ENCODE results near the gene DLX2. TPM values are rescaled to one million over a fixed set of nuclear protein-coding genes. Genes with fewer than 3 reads are reported as not detected.

DLX2 gene
- total and polyA plus RNA-seq, 2 donors (not counting 3 experiments of a cell fraction or from before 2014, with no cell fraction given) = not detected

- DNase-seq (ENCODE audit: low read depth, low spot score) (peak; percentile 37), FAIRE-seq (no peak)
- Histone ChIP-seq H4K20me1 (replicated peaks; ENCODE audit: control insufficient read depth, extremely low read depth, insufficient read depth, low read length) (no peaks in the 10 kb centered on the region), H3K4me1 (ENCODE audit: control insufficient read depth, extremely low read depth, insufficient read depth, low read length) (peaks cover 31% of the 10 kb centered on the region), H3K36me3 (ENCODE audit: control insufficient read depth in 2 of 2, extremely low read depth in 1 of 2, insufficient read depth in 2 of 2, low read length in 2 of 2) (no peaks in the 10 kb centered on the region), H3K79me2 (ENCODE audit: control insufficient read depth, insufficient read depth, low read length) (no peaks in the 10 kb centered on the region), H3K27me3 (ENCODE audit: control insufficient read depth in 2 of 2, insufficient read depth in 2 of 2, low read length in 2 of 2) (peaks cover 54 to 86% of the 10 kb centered on the region in 2 experiments), H3K4me2 (ENCODE audit: insufficient read depth, low read length) (peak overlapping the region; percentile 67), H3K9ac (replicated peaks; ENCODE audit: extremely low read depth, insufficient read depth, low read length) (no peak overlapping the region), H3K9me3 (replicated peaks; ENCODE audit: control insufficient read depth, insufficient read depth, low read length) (no peaks in the 10 kb centered on the region), H2AFZ (ENCODE audit: low read depth, low read length) (peak overlapping the region; percentile 31), H3K9me1 (replicated peaks; ENCODE audit: control insufficient read depth, extremely low read depth, insufficient read depth, low read length) (no peaks in the 10 kb centered on the region), H3K4me3 (replicated peaks in 1 of 3; ENCODE audit: insufficient read depth in 1 of 3, low read depth in 1 of 3, low read length in 3 of 3) (peak overlapping the region in 2 of 3 experiments; percentile 22 to 37), H3K27ac (ENCODE audit: insufficient read depth, low read depth, low read length) (no peak overlapping the region)
- CTCF ChIA-PET = interaction anchor here (1.0 to 1.7 kb wide), 4 partner anchors 10 to 154 kb away, joined by 3 to 12 read pairs (median 4); partner anchors contain the start of gene DLX1
- TF ChIP-seq EZH2 (IDR thresholded peaks at IDR 0.05; ENCODE audit: borderline replicate concordance, low read depth, low read length, severe bottlenecking) (peak; percentile 94), MYC (IDR thresholded peaks at IDR 0.05; ENCODE audit: low read depth, low read length) (no peak)
- dilution Hi-C loops (cut with MboI; ENCODE audit: extremely low pct_ligation_motif_present, low sequenced_read_pairs) = no loop called here
- intact Hi-C loops (cut with micrococcal nuclease) = no loop called here
- no TSS peak for BruUV-seq (replicated peaks)
- POLR2A ChIA-PET = no interaction called here
Measured at GRCh38 chr2:172095146-172095904, 7.4 kb downstream of the DLX2 start.

GRCh38 chr2:172094294-172095145 lies 8.2 kb downstream of the DLX2 start:
- no TSS peak for BruUV-seq (replicated peaks)

More at GRCh38 chr2:172094294-172095145, 8.2 kb downstream of the DLX2 start:
- Histone ChIP-seq H3K79me2 (ENCODE audit: control insufficient read depth, insufficient read depth, low read length) (no peaks in the 10 kb centered on the region), H3K4me1 (ENCODE audit: control insufficient read depth, extremely low read depth, insufficient read depth, low read length) (peaks cover 30% of the 10 kb centered on the region), H4K20me1 (replicated peaks; ENCODE audit: control insufficient read depth, extremely low read depth, insufficient read depth, low read length) (no peaks in the 10 kb centered on the region), H3K27me3 (ENCODE audit: control insufficient read depth in 2 of 2, insufficient read depth in 2 of 2, low read length in 2 of 2) (peaks cover 55 to 86% of the 10 kb centered on the region in 2 experiments), H3K9me3 (replicated peaks; ENCODE audit: control insufficient read depth, insufficient read depth, low read length) (no peaks in the 10 kb centered on the region), H3K9me1 (replicated peaks; ENCODE audit: control insufficient read depth, extremely low read depth, insufficient read depth, low read length) (no peaks in the 10 kb centered on the region), H3K4me3 (replicated peaks in 1 of 3; ENCODE audit: insufficient read depth in 1 of 3, low read depth in 1 of 3, low read length in 3 of 3) (peak overlapping the region in 2 of 3 experiments; percentile 22 to 37), H3K4me2 (ENCODE audit: insufficient read depth, low read length) (peak overlapping the region; percentile 65), H3K9ac (replicated peaks; ENCODE audit: extremely low read depth, insufficient read depth, low read length) (no peak overlapping the region), H3K36me3 (ENCODE audit: control insufficient read depth in 2 of 2, extremely low read depth in 1 of 2, insufficient read depth in 2 of 2, low read length in 2 of 2) (no peaks in the 10 kb centered on the region), H3K27ac (ENCODE audit: insufficient read depth, low read depth, low read length) (no peak overlapping the region), H2AFZ (ENCODE audit: low read depth, low read length) (peak overlapping the region; percentile 31)
- POLR2A ChIA-PET = no interaction called here
- peak; percentile 77 for FAIRE-seq
- intact Hi-C loops (cut with micrococcal nuclease) (no loop called here), dilution Hi-C loops (cut with MboI; ENCODE audit: extremely low pct_ligation_motif_present, low sequenced_read_pairs) (no loop called here)
- CTCF ChIA-PET = interaction anchor here (1.3 kb wide), 2 partner anchors 11 to 12 kb away, joined by 4 to 5 read pairs; no protein-coding TSS in a partner anchor
- DNase-seq (ENCODE audit: low read depth, low spot score) = no peak
- no peak for TF ChIP-seq POLR2AphosphoS5 (IDR thresholded peaks at IDR 0.05; ENCODE audit: insufficient read depth, low read depth, low read length)
- TF ChIP-seq, protein P1, sequence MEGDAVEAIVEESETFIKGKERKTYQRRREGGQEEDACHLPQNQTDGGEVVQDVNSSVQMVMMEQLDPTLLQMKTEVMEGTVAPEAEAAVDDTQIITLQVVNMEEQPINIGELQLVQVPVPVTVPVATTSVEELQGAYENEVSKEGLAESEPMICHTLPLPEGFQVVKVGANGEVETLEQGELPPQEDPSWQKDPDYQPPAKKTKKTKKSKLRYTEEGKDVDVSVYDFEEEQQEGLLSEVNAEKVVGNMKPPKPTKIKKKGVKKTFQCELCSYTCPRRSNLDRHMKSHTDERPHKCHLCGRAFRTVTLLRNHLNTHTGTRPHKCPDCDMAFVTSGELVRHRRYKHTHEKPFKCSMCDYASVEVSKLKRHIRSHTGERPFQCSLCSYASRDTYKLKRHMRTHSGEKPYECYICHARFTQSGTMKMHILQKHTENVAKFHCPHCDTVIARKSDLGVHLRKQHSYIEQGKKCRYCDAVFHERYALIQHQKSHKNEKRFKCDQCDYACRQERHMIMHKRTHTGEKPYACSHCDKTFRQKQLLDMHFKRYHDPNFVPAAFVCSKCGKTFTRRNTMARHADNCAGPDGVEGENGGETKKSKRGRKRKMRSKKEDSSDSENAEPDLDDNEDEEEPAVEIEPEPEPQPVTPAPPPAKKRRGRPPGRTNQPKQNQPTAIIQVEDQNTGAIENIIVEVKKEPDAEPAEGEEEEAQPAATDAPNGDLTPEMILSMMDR (IDR thresholded peaks at IDR 0.05; ENCODE audit: extremely low read depth in 1 of 2, insufficient read depth in 1 of 2, low read depth in 1 of 2, low read length in 2 of 2) = no peak
- peak; percentile 77 for TF ChIP-seq EZH2 (IDR thresholded peaks at IDR 0.05; ENCODE audit: borderline replicate concordance, low read depth, low read length, severe bottlenecking)
